ENCODE results near the gene INPP5A.

INPP5A gene

GRCh38 chr10:132687893-132688579 lies 150.4 kb downstream of the INPP5A start:
- DNase-seq (ENCODE audit: low spot score), result no peak

GRCh38 chr10:132688580-132689420 lies 151.2 kb downstream of the INPP5A start:
- DNase-seq (ENCODE audit: low spot score), result no peak

GRCh38 chr10:132689721-132690360 lies 152.3 kb downstream of the INPP5A start:
- no peak for DNase-seq (ENCODE audit: low spot score)

- no peak for DNase-seq (ENCODE audit: low spot score)
Measured at GRCh38 chr10:132690401-132690800, 152.8 kb downstream of the INPP5A start.

GRCh38 chr10:132690821-132691610 lies 153.4 kb downstream of the INPP5A start:
- DNase-seq (ENCODE audit: low spot score), result no peak

- DNase-seq (ENCODE audit: low spot score), result no peak
Measured at GRCh38 chr10:132691711-132692153, 154.1 kb downstream of the INPP5A start.

- no peak for DNase-seq (ENCODE audit: low spot score)
Measured at GRCh38 chr10:132692311-132692710, 154.7 kb downstream of the INPP5A start.

- no peak for DNase-seq (ENCODE audit: low spot score)
Measured at GRCh38 chr10:132693676-132694075, 156.1 kb downstream of the INPP5A start.

GRCh38 chr10:132696204-132696603 lies 158.6 kb downstream of the INPP5A start:
- DNase-seq (ENCODE audit: low spot score), result no peak

GRCh38 chr10:132696728-132697577 lies 159.4 kb downstream of the INPP5A start:
- DNase-seq (ENCODE audit: low spot score), result no peak

GRCh38 chr10:132697578-132698200 lies 160.1 kb downstream of the INPP5A start:
- no peak for DNase-seq (ENCODE audit: low spot score)

- peak; percentile 37 for DNase-seq (ENCODE audit: low spot score)
Measured at GRCh38 chr10:132698211-132698751, 160.7 kb downstream of the INPP5A start.

GRCh38 chr10:132698761-132699391 lies 161.3 kb downstream of the INPP5A start:
- DNase-seq (ENCODE audit: low spot score), result no peak

- DNase-seq (ENCODE audit: low spot score), result no peak
Measured at GRCh38 chr10:132699411-132700155, 162.0 kb downstream of the INPP5A start.

GRCh38 chr10:132700156-132701098 lies 162.8 kb downstream of the INPP5A start:
- DNase-seq (ENCODE audit: low spot score), result peak; percentile 33

- no peak for DNase-seq (ENCODE audit: low spot score)
Measured at GRCh38 chr10:132701099-132701845, 163.7 kb downstream of the INPP5A start.

GRCh38 chr10:132701846-132702190 lies 164.2 kb downstream of the INPP5A start:
- DNase-seq (ENCODE audit: low spot score), result no peak

Data from SK-N-DZ (cell line).